ENCODE measurements around the gene TECR. TPM values are rescaled to one million over a fixed set of nuclear protein-coding genes. Genes with fewer than 3 reads are reported as not detected.

The TECR gene
- total RNA-seq, 4 donors from 2014 or later: 117 to 165 (median 147) TPM

DNA sequence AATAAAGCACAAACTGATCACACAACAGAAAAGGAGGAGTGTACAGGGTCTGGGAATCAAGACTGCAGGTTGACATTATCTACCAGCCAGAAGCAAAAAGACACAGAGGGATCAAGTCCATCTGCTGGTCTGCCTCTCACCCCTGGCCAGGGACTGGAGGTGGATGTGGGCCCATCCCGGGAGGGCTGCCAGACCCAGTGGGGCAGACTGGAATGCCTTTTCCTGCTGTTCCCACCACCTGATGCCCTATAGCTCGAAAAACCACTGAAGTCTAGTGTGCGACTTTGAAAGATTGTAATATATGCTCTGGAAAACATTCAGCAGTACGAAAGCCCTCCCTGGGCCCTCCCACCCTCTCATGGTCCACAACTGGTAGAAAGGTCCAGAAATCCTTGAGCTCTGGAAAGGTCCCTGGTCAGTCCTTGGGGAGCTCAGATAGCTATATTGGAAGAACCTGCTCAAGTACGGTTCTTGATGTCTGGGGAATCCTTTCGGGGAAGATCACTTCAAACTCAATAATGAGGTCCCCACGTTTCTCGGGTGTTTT lies 13.8 kb upstream of the TECR start:
- TF ChIP-seq CTCF (IDR thresholded peaks at IDR 0.05): no peak
- TF ChIP-seq POLR2A (IDR thresholded peaks at IDR 0.05): no peak
- no peak overlapping the region for H3K4me3 ChIP-seq (ENCODE audit: low read depth, poor library complexity, severe bottlenecking)
- intact Hi-C loops (cut with DNase I; ENCODE audit: low total_unique reads): no loop called here
- WGBS, 2 donors: 64% methylated on average over 8 of the region's 8 CpGs
- no peak for DNase-seq (ENCODE audit: low spot score in 2 of 2)

DNA sequence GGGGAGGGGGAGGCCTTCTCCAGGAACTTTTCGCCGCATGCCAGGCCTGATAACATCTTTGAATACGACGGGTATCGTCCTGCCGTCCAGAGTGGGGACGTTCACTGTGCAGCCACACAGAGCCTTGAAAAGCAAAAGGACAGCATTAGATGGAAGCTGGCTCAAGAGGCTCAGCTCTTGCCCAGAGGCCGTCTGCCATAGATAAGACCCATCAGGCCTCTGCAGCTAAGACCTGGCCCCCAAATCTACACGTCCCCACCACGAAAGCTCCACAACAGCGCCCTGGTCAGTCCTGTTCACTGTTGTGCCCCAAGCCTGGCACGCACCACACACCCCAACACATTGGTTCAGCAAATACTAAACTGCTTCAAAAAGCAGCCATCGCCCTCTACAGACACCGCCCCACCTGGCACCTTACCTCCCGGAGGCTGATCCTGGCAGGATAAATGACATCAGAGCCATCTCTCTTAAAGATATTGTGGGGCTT lies 13.3 kb upstream of the TECR start:
- no peak for DNase-seq (ENCODE audit: low spot score in 2 of 2)
- intact Hi-C loops (cut with DNase I; ENCODE audit: low total_unique reads): no loop called here
- H3K4me3 ChIP-seq (ENCODE audit: low read depth, poor library complexity, severe bottlenecking): no peak overlapping the region
- 52 to 61% methylated on average over 15 of the region's 15 CpGs for WGBS, 2 donors
- TF ChIP-seq POLR2A (IDR thresholded peaks at IDR 0.05): no peak
- TF ChIP-seq CTCF (IDR thresholded peaks at IDR 0.05): no peak

GRCh38 chr19:14516746-14517438 lies 12.5 kb upstream of the TECR start:
- no peak for TF ChIP-seq CTCF (IDR thresholded peaks at IDR 0.05)
- TF ChIP-seq POLR2A (IDR thresholded peaks at IDR 0.05): no peak
- 14 to 21% methylated on average over 21 of the region's 22 CpGs for WGBS, 2 donors
- intact Hi-C loops (cut with DNase I; ENCODE audit: low total_unique reads): no loop called here
- peak overlapping the region; percentile 80 for H3K4me3 ChIP-seq (ENCODE audit: low read depth, poor library complexity, severe bottlenecking)
- DNase-seq (ENCODE audit: low spot score in 2 of 2): no peak

GRCh38 chr19:14517446-14517839 lies 12.0 kb upstream of the TECR start:
- intact Hi-C loops (cut with DNase I; ENCODE audit: low total_unique reads): no loop called here
- peak overlapping the region; percentile 80 for H3K4me3 ChIP-seq (ENCODE audit: low read depth, poor library complexity, severe bottlenecking)
- DNase-seq (ENCODE audit: low spot score in 2 of 2): no peak
- no peak for TF ChIP-seq CTCF (IDR thresholded peaks at IDR 0.05)
- no peak for TF ChIP-seq POLR2A (IDR thresholded peaks at IDR 0.05)
- 0 to 1% methylated on average over 20 to 27 of the region's 32 CpGs for WGBS, 2 donors

GRCh38 chr19:14517840-14518505 lies 11.4 kb upstream of the TECR start, which contains the start of gene DNAJB1:
TSS of gene DNAJB1 (minus strand) at chr19:14518397. CDS start at chr19:14518349, 48 bp downstream.
- DNase-seq (ENCODE audit: low spot score in 2 of 2): peak in 1 of 2 donors; percentile 96
- TF ChIP-seq CTCF (IDR thresholded peaks at IDR 0.05) (no peak), POLR2A (IDR thresholded peaks at IDR 0.05) (peak in 1 of 2 donors; percentile 92)

More at GRCh38 chr19:14517840-14518505, 11.4 kb upstream of the TECR start, which contains the start of gene DNAJB1:
- WGBS, 2 donors: 0 to 1% methylated on average over 5 to 24 of the region's 82 CpGs
- intact Hi-C loops (cut with DNase I; ENCODE audit: low total_unique reads): no loop called here
- H3K4me3 ChIP-seq (ENCODE audit: low read depth, poor library complexity, severe bottlenecking): peak within 1 kb of the TSS; percentile 80

Measured in lower leg skin (tissue), 4 donors.